Measurements from ENCODE around the gene NRXN2.
"Not testable (repeated sequence)": the region's sequence is repeated elsewhere in the genome, so short reads cannot be mapped to it uniquely, and the experiment has no call there.

Gene NRXN2

DNA sequence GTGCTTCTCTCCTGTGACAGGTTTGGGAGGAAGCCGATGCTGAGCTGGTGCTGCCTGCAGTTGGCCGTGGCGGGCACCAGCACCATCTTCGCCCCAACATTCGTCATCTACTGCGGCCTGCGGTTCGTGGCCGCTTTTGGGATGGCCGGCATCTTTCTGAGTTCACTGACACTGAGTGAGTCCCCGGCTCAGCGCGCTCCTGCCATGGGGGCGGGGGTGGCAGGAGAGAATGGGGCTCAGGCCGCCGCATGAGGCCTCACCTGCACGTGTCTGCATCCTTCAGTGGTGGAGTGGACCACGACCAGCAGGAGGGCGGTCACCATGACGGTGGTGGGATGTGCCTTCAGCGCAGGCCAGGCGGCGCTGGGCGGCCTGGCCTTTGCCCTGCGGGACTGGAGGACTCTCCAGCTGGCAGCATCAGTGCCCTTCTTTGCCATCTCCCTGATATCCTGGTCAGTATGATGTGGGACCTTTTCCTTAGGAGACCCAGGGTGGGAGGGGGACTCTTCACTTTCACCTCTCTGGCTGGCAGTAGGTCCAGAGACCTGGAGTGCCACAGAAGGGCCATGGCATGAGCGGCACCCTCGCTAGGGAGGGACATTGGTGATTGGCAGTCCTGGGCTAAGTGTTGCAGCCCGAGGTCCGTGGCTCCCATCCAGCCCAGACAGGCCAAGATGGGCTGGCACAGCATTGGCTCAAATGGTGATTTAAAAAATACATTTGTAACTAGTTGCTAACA is 160.8 kb downstream of the NRXN2 start:
- DNase-seq = no peak

DNA sequence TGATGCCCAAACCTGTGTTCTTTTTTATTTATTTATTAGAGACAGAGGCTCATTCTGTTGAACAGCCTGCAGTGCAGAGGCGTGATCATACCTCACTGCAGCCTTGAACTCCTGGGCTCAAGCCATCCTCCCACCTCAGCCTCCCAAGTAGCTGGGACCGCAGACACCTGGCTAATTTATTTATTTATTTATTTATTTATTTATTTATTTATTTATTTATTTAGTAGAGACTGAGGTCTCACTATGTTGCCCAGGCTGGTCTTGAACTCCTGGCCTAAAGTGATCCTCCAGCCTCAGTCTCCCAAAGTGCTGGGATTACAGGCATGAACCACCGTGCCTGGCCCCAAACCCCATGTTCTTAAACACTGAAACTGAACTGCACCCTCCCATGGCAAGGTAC is 161.6 kb downstream of the NRXN2 start:
- not testable (repeated sequence) for DNase-seq

DNA sequence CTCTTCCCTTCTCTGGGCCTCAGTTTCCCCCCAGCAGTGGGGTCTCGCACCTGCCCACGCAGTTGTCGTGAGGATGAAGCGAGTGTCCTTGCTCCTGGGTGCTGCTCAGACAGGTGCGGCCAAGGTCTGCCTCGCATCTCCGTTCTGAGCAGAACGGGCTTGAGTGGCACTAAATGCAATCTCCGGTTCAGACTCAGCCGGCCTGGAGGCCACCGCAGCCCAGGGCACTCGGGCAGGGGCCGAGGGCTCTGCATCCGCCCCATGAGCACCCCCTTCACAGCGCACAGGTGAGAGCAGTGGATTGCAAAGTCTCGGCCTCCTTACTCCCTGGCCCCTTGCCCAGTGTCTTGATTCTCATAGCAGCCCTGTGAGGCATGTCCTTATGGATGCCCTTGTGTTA is 162.1 kb downstream of the NRXN2 start:
- DNase-seq = no peak

DNA sequence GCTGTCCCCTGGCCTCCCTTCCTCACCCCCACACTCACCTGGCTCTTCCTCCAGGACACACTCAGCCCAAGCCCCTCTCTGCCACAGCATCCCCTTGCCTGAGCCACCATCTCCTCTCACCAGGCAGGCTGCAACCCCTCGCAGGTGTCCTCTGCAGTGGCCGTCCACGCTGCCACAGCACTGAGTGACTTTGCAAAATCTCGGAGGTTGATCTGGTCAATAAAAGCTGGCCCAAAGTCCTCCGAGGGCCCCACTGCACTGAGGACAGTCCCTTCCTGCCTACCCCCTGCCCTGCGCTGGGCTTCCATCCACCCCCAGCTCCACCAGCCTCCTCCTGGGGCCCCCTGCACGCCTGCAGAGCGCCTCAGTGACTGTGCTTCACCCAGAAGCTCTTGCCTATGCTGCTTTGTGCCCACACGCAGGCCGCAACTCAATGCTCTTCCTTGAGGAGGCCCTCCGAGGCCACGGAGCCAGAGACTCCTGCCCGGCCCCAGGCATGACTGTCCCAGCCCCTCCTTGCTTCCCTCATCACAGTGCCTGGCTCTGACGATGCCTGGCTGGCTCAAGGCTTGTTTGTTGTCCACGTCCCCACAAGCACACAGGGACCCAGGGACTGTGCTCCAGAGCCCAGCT is 162.7 kb downstream of the NRXN2 start:
- no peak for DNase-seq

- no peak for DNase-seq
Observed at GRCh38 chr11:64559351-64560138, 163.5 kb downstream of the NRXN2 start.

DNA sequence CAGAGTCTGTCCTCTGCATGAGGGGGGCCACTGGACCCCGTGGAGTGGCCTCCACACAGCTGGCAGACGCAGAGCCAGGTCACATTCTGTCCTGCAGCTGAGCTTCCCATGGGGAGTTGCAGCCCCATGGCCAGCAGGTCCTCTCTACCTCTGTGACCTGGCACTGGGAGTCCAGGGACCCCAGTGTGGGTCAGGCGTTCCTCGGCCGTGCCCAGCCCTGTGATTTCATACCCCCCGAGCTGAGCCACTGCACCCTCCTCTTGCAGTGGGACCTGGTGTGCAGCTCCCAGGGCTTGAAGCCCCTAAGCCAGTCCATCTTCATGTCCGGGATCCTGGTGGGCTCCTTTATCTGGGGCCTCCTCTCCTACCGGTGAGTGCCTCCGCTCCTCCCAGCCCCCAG is 164.1 kb downstream of the NRXN2 start:
- DNase-seq = no peak

DNA sequence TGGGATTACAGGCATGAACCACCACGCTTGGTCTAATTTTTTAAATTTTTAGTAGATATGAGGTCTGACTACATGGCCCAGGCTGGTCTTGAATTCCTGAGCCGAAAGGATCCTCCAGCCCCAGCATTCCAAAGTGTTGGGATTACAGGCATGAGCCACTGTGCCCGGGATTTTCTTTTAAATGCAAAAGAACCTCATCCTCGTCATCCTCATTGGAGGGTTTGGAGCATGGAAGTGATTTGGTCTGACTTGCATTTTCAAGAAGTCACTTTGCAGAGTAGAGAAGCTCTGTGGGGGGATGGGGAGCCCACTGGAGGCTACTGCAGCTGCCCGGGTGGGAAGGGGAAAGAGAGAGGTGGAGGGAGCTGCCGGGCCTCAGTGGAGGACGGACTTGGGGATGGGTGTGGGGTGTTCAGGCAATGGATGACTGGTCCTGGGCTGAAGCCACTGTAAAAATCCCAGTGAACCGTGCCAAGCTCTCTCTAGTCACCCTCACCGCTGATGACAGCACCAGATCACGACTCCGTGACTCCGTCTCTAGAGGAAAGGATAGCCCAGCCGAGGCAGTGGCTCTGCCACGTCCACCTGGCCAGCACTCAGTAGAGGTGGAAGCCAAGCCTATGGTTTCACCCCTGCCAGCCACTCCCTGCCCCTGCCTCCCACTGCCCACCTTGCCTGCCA is 164.8 kb downstream of the NRXN2 start:
- DNase-seq = no peak

- DNase-seq = no peak
Observed at GRCh38 chr11:64556721-64557250, 166.2 kb downstream of the NRXN2 start.
